ENCODE data around the gene PTPN18. TPM values are rescaled to one million over a fixed set of nuclear protein-coding genes. Genes with fewer than 3 reads are reported as not detected.

The PTPN18 gene
- total and polyA plus RNA-seq, 2 donors (not counting 3 experiments of a cell fraction or from before 2014, with no cell fraction given): 39.4 to 39.6 TPM

- no peaks in the 10 kb centered on the region for H3K9me1 ChIP-seq (replicated peaks; ENCODE audit: control insufficient read depth, extremely low read depth, insufficient read depth, low read length)
- DNase-seq (ENCODE audit: low read depth, low spot score): no peak
- no peaks in the 10 kb centered on the region for H3K79me2 ChIP-seq (ENCODE audit: control insufficient read depth, insufficient read depth, low read length)
- POLR2A ChIA-PET: no interaction called here
- no peak for FAIRE-seq
- no peak for TF ChIP-seq FOS (IDR thresholded peaks at IDR 0.05; ENCODE audit: borderline replicate concordance, insufficient read depth, low read length)
- TF ChIP-seq EZH2 (IDR thresholded peaks at IDR 0.05; ENCODE audit: borderline replicate concordance, low read depth, low read length, severe bottlenecking): no peak
- no peak for TF ChIP-seq MAX (IDR thresholded peaks at IDR 0.05; ENCODE audit: insufficient read depth, insufficient read length)
- TF ChIP-seq POLR2AphosphoS5 (IDR thresholded peaks at IDR 0.05; ENCODE audit: insufficient read depth, low read depth, low read length): no peak
- TF ChIP-seq GATA2 (IDR thresholded peaks at IDR 0.05; ENCODE audit: insufficient read depth, insufficient read length, low read depth, low read length): no peak
- no peak for TF ChIP-seq POLR2A (IDR thresholded peaks at IDR 0.05; ENCODE audit: low read depth, low read length)
- TF ChIP-seq JUN (IDR thresholded peaks at IDR 0.05; ENCODE audit: borderline replicate concordance, insufficient read depth, insufficient read length, low read depth): no peak
- TF ChIP-seq MYC (IDR thresholded peaks at IDR 0.05; ENCODE audit: low read depth, low read length): no peak
- TF ChIP-seq CTCF (IDR thresholded peaks at IDR 0.05; ENCODE audit: extremely low read depth in 1 of 2, insufficient read depth in 1 of 2, low read depth in 1 of 2, low read length in 2 of 2): no peak
- no peaks in the 10 kb centered on the region for H3K36me3 ChIP-seq (ENCODE audit: control insufficient read depth in 2 of 2, extremely low read depth in 1 of 2, insufficient read depth in 2 of 2, low read length in 2 of 2)
- H2AFZ ChIP-seq (ENCODE audit: low read depth, low read length): no peak overlapping the region
- no peak overlapping the region for H3K4me3 ChIP-seq (replicated peaks in 1 of 3; ENCODE audit: insufficient read depth in 1 of 3, low read depth in 1 of 3, low read length in 3 of 3)
- no peak overlapping the region for H3K9ac ChIP-seq (replicated peaks; ENCODE audit: extremely low read depth, insufficient read depth, low read length)
- H3K27me3 ChIP-seq (ENCODE audit: control insufficient read depth in 2 of 2, insufficient read depth in 2 of 2, low read length in 2 of 2): no peaks in the 10 kb centered on the region
- no peak overlapping the region for H3K27ac ChIP-seq (ENCODE audit: insufficient read depth, low read depth, low read length)
- H3K4me1 ChIP-seq (ENCODE audit: control insufficient read depth, extremely low read depth, insufficient read depth, low read length): peaks cover 6% of the 10 kb centered on the region
- no peaks in the 10 kb centered on the region for H3K9me3 ChIP-seq (replicated peaks; ENCODE audit: control insufficient read depth, insufficient read depth, low read length)
- H4K20me1 ChIP-seq (replicated peaks; ENCODE audit: control insufficient read depth, extremely low read depth, insufficient read depth, low read length): no peaks in the 10 kb centered on the region
- CTCF ChIA-PET: interaction anchor here (1.1 to 2.3 kb wide), 4 partner anchors 8 to 33 kb away, joined by 3 to 9 read pairs (median 4); partner anchors contain the start of gene PTPN18
- intact Hi-C loops (cut with micrococcal nuclease) (no loop called here), dilution Hi-C loops (cut with MboI; ENCODE audit: extremely low pct_ligation_motif_present, low sequenced_read_pairs) (no loop called here)
- no peak overlapping the region for H3K4me2 ChIP-seq (ENCODE audit: insufficient read depth, low read length)
- no TSS peak for BruUV-seq (replicated peaks)
Measured at GRCh38 chr2:130388221-130388907, 32.5 kb downstream of the PTPN18 start.
